ENCODE results near the gene FBRSL1. TPM values are rescaled to one million over a fixed set of nuclear protein-coding genes. Genes with fewer than 3 reads are reported as not detected.

Gene FBRSL1
- total and polyA plus RNA-seq, 2 donors (not counting 3 experiments of a cell fraction or from before 2014, with no cell fraction given): 19.3 to 79.8 TPM

GRCh38 chr12:132476038-132476414, 13.9 kb upstream of the FBRSL1 start:
- Histone ChIP-seq H3K9ac (replicated peaks; ENCODE audit: extremely low read depth, insufficient read depth, low read length) (no peak overlapping the region), H3K4me3 (replicated peaks in 1 of 3; ENCODE audit: insufficient read depth in 1 of 3, low read depth in 1 of 3, low read length in 3 of 3) (no peak overlapping the region), H4K20me1 (replicated peaks; ENCODE audit: control insufficient read depth, extremely low read depth, insufficient read depth, low read length) (no peaks in the 10 kb centered on the region), H3K4me2 (ENCODE audit: insufficient read depth, low read length) (no peak overlapping the region), H3K27me3 (ENCODE audit: control insufficient read depth in 2 of 2, insufficient read depth in 2 of 2, low read length in 2 of 2) (no peaks in the 10 kb centered on the region), H3K9me3 (replicated peaks; ENCODE audit: control insufficient read depth, insufficient read depth, low read length) (no peaks in the 10 kb centered on the region), H3K4me1 (ENCODE audit: control insufficient read depth, extremely low read depth, insufficient read depth, low read length) (no peaks in the 10 kb centered on the region), H2AFZ (ENCODE audit: low read depth, low read length) (no peak overlapping the region), H3K79me2 (ENCODE audit: control insufficient read depth, insufficient read depth, low read length) (no peaks in the 10 kb centered on the region), H3K36me3 (ENCODE audit: control insufficient read depth in 2 of 2, extremely low read depth in 1 of 2, insufficient read depth in 2 of 2, low read length in 2 of 2) (no peaks in the 10 kb centered on the region), H3K9me1 (replicated peaks; ENCODE audit: control insufficient read depth, extremely low read depth, insufficient read depth, low read length) (no peaks in the 10 kb centered on the region), H3K27ac (ENCODE audit: insufficient read depth, low read depth, low read length) (no peak overlapping the region)
- ChIA-PET CTCF (interaction anchor here (1.1 to 1.3 kb wide), 3 partner anchors 26 to 85 kb away, joined by 3 to 5 read pairs (median 3); no protein-coding TSS in a partner anchor), POLR2A (no interaction called here)
- BruUV-seq (replicated peaks): no TSS peak
- TF ChIP-seq POLR2AphosphoS5 (IDR thresholded peaks at IDR 0.05; ENCODE audit: insufficient read depth, low read depth, low read length) (no peak), CTCF (IDR thresholded peaks at IDR 0.05; ENCODE audit: extremely low read depth in 1 of 2, insufficient read depth in 1 of 2, low read depth in 1 of 2, low read length in 2 of 2) (no peak), MYC (IDR thresholded peaks at IDR 0.05; ENCODE audit: low read depth, low read length) (no peak), GATA2 (IDR thresholded peaks at IDR 0.05; ENCODE audit: insufficient read depth, insufficient read length, low read depth, low read length) (no peak)
- DNase-seq (ENCODE audit: low read depth, low spot score) (no peak), FAIRE-seq (no peak)
- intact Hi-C loops (cut with micrococcal nuclease): no loop called here
- dilution Hi-C loops (cut with MboI; ENCODE audit: extremely low pct_ligation_motif_present, low sequenced_read_pairs): no loop called here

GRCh38 chr12:132476421-132476820, 13.5 kb upstream of the FBRSL1 start:
- Histone ChIP-seq H3K4me1 (ENCODE audit: control insufficient read depth, extremely low read depth, insufficient read depth, low read length) (no peaks in the 10 kb centered on the region), H3K9ac (replicated peaks; ENCODE audit: extremely low read depth, insufficient read depth, low read length) (no peak overlapping the region), H3K4me3 (replicated peaks in 1 of 3; ENCODE audit: insufficient read depth in 1 of 3, low read depth in 1 of 3, low read length in 3 of 3) (no peak overlapping the region), H3K27me3 (ENCODE audit: control insufficient read depth in 2 of 2, insufficient read depth in 2 of 2, low read length in 2 of 2) (no peaks in the 10 kb centered on the region), H3K79me2 (ENCODE audit: control insufficient read depth, insufficient read depth, low read length) (no peaks in the 10 kb centered on the region), H3K9me3 (replicated peaks; ENCODE audit: control insufficient read depth, insufficient read depth, low read length) (no peaks in the 10 kb centered on the region), H3K4me2 (ENCODE audit: insufficient read depth, low read length) (no peak overlapping the region), H3K9me1 (replicated peaks; ENCODE audit: control insufficient read depth, extremely low read depth, insufficient read depth, low read length) (no peaks in the 10 kb centered on the region), H2AFZ (ENCODE audit: low read depth, low read length) (no peak overlapping the region), H4K20me1 (replicated peaks; ENCODE audit: control insufficient read depth, extremely low read depth, insufficient read depth, low read length) (no peaks in the 10 kb centered on the region), H3K36me3 (ENCODE audit: control insufficient read depth in 2 of 2, extremely low read depth in 1 of 2, insufficient read depth in 2 of 2, low read length in 2 of 2) (no peaks in the 10 kb centered on the region), H3K27ac (ENCODE audit: insufficient read depth, low read depth, low read length) (no peak overlapping the region)
- no peak for FAIRE-seq
- intact Hi-C loops (cut with micrococcal nuclease): no loop called here
- no peak for DNase-seq (ENCODE audit: low read depth, low spot score)
- BruUV-seq (replicated peaks): no TSS peak
- dilution Hi-C loops (cut with MboI; ENCODE audit: extremely low pct_ligation_motif_present, low sequenced_read_pairs): no loop called here
- TF ChIP-seq MYC (IDR thresholded peaks at IDR 0.05; ENCODE audit: low read depth, low read length) (no peak), FOS (IDR thresholded peaks at IDR 0.05; ENCODE audit: borderline replicate concordance, insufficient read depth, low read length) (no peak), POLR2A (IDR thresholded peaks at IDR 0.05; ENCODE audit: low read depth, low read length) (no peak), GATA2 (IDR thresholded peaks at IDR 0.05; ENCODE audit: insufficient read depth, insufficient read length, low read depth, low read length) (no peak), POLR2AphosphoS5 (IDR thresholded peaks at IDR 0.05; ENCODE audit: insufficient read depth, low read depth, low read length) (no peak), JUN (IDR thresholded peaks at IDR 0.05; ENCODE audit: borderline replicate concordance, insufficient read depth, insufficient read length, low read depth) (no peak), CTCF (IDR thresholded peaks at IDR 0.05; ENCODE audit: extremely low read depth in 1 of 2, insufficient read depth in 1 of 2, low read depth in 1 of 2, low read length in 2 of 2) (no peak), EZH2 (IDR thresholded peaks at IDR 0.05; ENCODE audit: borderline replicate concordance, low read depth, low read length, severe bottlenecking) (no peak)
- POLR2A ChIA-PET: no interaction called here
- CTCF ChIA-PET: interaction anchor here (1.1 to 1.3 kb wide), 2 partner anchors 26 to 61 kb away, joined by 3 to 5 read pairs; no protein-coding TSS in a partner anchor
